GM18502 (cell line): ENCODE results near the gene APBB2.

Experiments used
- ATAC-seq: cut with Tn5 transposase; IDR thresholded peaks from one replicate; pipeline ENCODE4 v1.9.1; 2021; ENCODE audit warnings: mild to moderate bottlenecking; ENCODE audit not compliant: unreplicated experiment, poor library complexity

Gene APBB2

DNA sequence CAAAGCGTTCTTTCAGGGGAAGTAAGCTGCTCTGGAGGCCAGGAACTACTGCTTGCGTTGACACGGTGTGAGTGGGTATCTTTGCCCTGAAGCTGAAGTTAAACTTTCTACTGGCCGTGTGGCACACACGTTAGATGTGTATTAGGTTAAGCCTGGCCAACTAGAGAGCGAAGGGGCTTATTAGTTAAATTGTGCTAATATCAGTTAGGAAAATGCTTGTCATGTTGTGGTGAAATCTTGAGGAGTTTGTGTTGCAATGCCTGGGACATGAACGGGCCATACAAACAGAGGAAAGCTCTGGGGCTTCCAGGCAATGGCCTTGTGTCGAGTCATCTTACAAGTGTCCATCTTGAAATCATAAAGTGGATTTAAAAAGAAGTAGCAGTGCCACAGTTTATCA lies 402.0 kb downstream of the APBB2 start:
- ATAC-seq, result no peak

- ATAC-seq, result no peak
Observed at GRCh38 chr4:40811956-40812355, 402.4 kb downstream of the APBB2 start.

- ATAC-seq, result no peak
Observed at GRCh38 chr4:40808926-40809457, 405.4 kb downstream of the APBB2 start.

GRCh38 chr4:40804598-40804997 lies 409.7 kb downstream of the APBB2 start:
- no peak for ATAC-seq

- ATAC-seq, result peak; percentile 95
Observed at GRCh38 chr4:40800064-40800463, 414.3 kb downstream of the APBB2 start.

GRCh38 chr4:40789771-40790170 lies 424.6 kb downstream of the APBB2 start:
- no peak for ATAC-seq

GRCh38 chr4:40789031-40789430 lies 425.3 kb downstream of the APBB2 start:
- ATAC-seq, result no peak

DNA sequence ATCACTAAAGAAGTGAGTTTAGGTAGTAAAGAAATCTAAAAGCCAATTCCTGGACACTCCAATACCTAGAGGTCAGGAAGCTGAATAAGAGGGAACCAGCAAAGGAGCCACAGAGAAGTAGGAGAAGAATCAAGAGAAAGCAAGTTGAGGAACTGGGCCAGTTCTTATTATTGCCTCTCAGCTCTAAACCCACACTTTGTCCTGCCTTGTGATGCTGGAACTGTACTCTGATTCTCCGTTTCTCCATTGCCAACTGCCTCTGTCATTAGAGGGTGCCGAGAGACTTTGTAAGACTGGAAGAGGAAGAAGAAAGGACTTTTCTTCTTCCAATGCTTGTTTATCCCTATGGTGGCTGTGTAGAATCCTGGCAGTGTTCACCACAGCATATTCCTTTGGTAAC lies 426.0 kb downstream of the APBB2 start:
- ATAC-seq, result no peak

DNA sequence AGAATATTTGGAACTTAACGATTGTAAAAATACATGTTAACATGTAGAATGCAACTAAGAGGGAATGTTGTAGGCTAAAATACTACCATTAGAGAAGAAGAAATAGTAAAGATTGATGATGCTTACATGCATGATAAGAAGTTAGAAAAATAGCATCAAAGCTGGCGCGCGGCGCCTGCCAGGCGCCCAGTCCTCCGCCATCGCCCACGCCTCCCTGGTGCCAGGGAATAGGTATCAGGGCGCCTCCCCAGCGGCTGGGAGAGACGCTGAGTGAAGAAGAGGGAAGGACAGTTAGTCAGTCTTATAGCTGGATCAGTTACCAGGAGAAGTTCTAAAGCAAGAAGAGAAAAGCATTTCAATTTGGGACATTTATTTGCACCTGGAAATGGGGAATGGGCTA lies 428.6 kb downstream of the APBB2 start:
- no peak for ATAC-seq

- no peak for ATAC-seq
Observed at GRCh38 chr4:40782876-40783275, 431.5 kb downstream of the APBB2 start.

GRCh38 chr4:40778090-40778489 lies 436.3 kb downstream of the APBB2 start:
- no peak for ATAC-seq

DNA sequence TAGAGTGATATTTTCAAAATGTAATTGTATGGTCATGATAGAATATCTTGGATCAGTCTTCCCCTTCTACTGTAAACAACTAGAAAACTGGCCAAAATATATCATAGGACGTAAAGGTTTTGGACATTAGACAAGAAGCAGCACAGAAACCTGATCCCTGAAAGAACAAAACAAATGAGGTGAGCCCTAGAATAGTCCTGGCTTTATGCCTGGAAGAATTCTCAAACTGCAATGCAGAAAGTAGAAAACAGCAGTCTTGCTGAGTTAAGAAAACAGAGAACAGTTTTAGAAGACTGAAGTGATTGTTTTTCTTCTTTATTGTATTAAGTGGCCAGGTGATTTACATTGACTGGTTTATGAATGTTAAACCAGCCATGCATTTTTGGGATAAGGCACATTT lies 445.1 kb downstream of the APBB2 start:
- ATAC-seq, result no peak

GRCh38 chr4:40763228-40763716 lies 451.1 kb downstream of the APBB2 start:
- peak; percentile 100 for ATAC-seq
